HepG2 (cell line): Measurements from ENCODE around the gene LYSET. TPM values are rescaled to one million over a fixed set of nuclear protein-coding genes. Genes with fewer than 3 reads are reported as not detected.

Source experiments
- ATAC-seq: fragments of 200-7000 bp; cut with Tn5 transposase; 3 replicates; pipeline ENCODE4 v1.9.1; 2020; ENCODE audit warnings: mild to moderate bottlenecking, moderate library complexity
- BruUV-seq: library from RNA; stranded (reverse); fragments of 400-500 nt; replicated peaks from 2 replicates; lab custom pipeline; 2021; lab: Mats Ljungman, UMichigan
- CTCF ChIA-PET: fragments of 300-600 bp; formaldehyde crosslinking; extraction: SDS; loops from one replicate; lab custom pipeline; 2021; ENCODE audit warnings: low total read pairs, inconsistent platforms, low intra/inter-chr PET ratio; lab: Yijun Ruan, JAX
- POLR2A ChIA-PET: fragments of 350-600 bp; sonication (Branson Sonifier 250); formaldehyde crosslinking; loops from one replicate; lab custom pipeline; 2020; ENCODE audit warnings: antibody characterized with exemption, inconsistent platforms; lab: Yijun Ruan, JAX
- DNase-seq: peaks from one replicate; pipeline ENCODE4 v3.0.0-alpha.2; 2015; ENCODE audit warnings: low spot score
- FAIRE-seq: peaks from 3 replicates; lab custom pipeline; 2011; peaks lifted over from hg19 to GRCh38; lab: Jason Lieb, UNC
- H2AFZ ChIP-seq: one replicate; pipeline ENCODE4 v1.6.1; 2011; ENCODE audit warnings: low read length, inconsistent platforms
- H3K27ac ChIP-seq: fragments of 300-600 bp; 3 replicates; pipeline ENCODE4 v1.8.0; 2011; ENCODE audit warnings: mixed run types, mild to moderate bottlenecking, mixed read lengths, low read length, inconsistent platforms; ENCODE audit not compliant: insufficient read depth; ENCODE audit errors: extremely low read length
- H3K27me3 ChIP-seq, 2 experiments: fragments of 200-600 bp in 1 of 2; 2 replicates in 1 of 2; 3 replicates in 1 of 2; pipeline versions ENCODE4 v1.6.0 to v1.8.0; 2011; ENCODE audit warnings: low read length in 2 of 2, mild to moderate bottlenecking in 2 of 2, moderate library complexity in 2 of 2, inconsistent platforms in 1 of 2; ENCODE audit not compliant: insufficient read depth in 2 of 2, control insufficient read depth in 1 of 2
- H3K36me3 ChIP-seq, 2 experiments: fragments of 200-600 bp in 1 of 2; replicated peaks in 1 of 2; 2 replicates in 1 of 2; 3 replicates in 1 of 2; pipeline versions ENCODE4 v1.5.1 to v1.8.0; 2011; ENCODE audit warnings: low read length in 2 of 2, inconsistent platforms in 1 of 2; ENCODE audit not compliant: insufficient read depth in 2 of 2, control insufficient read depth in 1 of 2
- H3K4me1 ChIP-seq: 2 replicates; pipeline ENCODE4 v1.5.1; 2012; ENCODE audit warnings: low read length, inconsistent platforms; ENCODE audit not compliant: insufficient read depth
- H3K4me2 ChIP-seq: 2 replicates; pipeline ENCODE4 v1.6.0; 2011; ENCODE audit warnings: low read depth, low read length, inconsistent platforms
- H3K4me3 ChIP-seq, 3 experiments: fragments of 200-600 bp in 1 of 3; sonication (generic), shearing (Covaris generic) in 1 of 3; replicated peaks in 1 of 3; 2 replicates each; pipeline ENCODE4 v1.5.1; 2011 to 2016; ENCODE audit warnings: low read length in 3 of 3, inconsistent platforms in 2 of 3, low read depth in 2 of 3, mild to moderate bottlenecking in 2 of 3, control low read depth in 1 of 3, mixed read lengths in 1 of 3; ENCODE audit not compliant: insufficient read depth in 1 of 3
- H3K79me2 ChIP-seq: one replicate; pipeline ENCODE4 v1.6.1; 2011; ENCODE audit warnings: low read length, inconsistent platforms; ENCODE audit not compliant: insufficient read depth
- H3K9ac ChIP-seq: 2 replicates; pipeline ENCODE4 v1.6.0; 2011; ENCODE audit warnings: mild to moderate bottlenecking, low read depth, low read length, inconsistent platforms; ENCODE audit not compliant: insufficient read depth
- H3K9me3 ChIP-seq: 2 replicates; pipeline ENCODE4 v1.5.1; 2012; ENCODE audit warnings: mild to moderate bottlenecking, low read length
- H4K20me1 ChIP-seq: 2 replicates; pipeline ENCODE4 v1.6.0; 2011; ENCODE audit warnings: inconsistent platforms, mild to moderate bottlenecking, low read length, moderate library complexity; ENCODE audit not compliant: insufficient read depth
- GFI1 ChIP-seq: sonication (generic); formaldehyde crosslinking; IDR thresholded peaks from 2 replicates; pipeline ENCODE4 v1.5.0; 2020; ENCODE audit warnings: missing genetic modification reagents, mild to moderate bottlenecking, borderline replicate concordance
- HNRNPK ChIP-seq: fragments of 200-400 bp; formaldehyde crosslinking; IDR thresholded peaks from 2 replicates; pipeline ENCODE4 v1.6.1; 2018; ENCODE audit warnings: low read length, low read depth, moderate library complexity, mild to moderate bottlenecking; ENCODE audit not compliant: poor library complexity, severe bottlenecking
- MED8 ChIP-seq: sonication (generic); formaldehyde crosslinking; IDR thresholded peaks from 2 replicates; pipeline ENCODE4 v1.8.1; 2023; ENCODE audit warnings: mild to moderate bottlenecking, missing genetic modification reagents; ENCODE audit not compliant: insufficient replicate concordance
- ZFP36L1 ChIP-seq: sonication (generic); formaldehyde crosslinking; IDR thresholded peaks from 2 replicates; pipeline ENCODE4 v1.8.0; 2022; ENCODE audit warnings: mild to moderate bottlenecking, missing genetic modification reagents, moderate library complexity
- WGBS: methylation state at CpG from one replicate; pipeline ENCODE4 v1.1.6; 2017; ENCODE audit warnings: low lambda C conversion rate; 5-methylcytosine and 5-hydroxymethylcytosine counted together
- in situ Hi-C: cut with HindIII; loops from 2 replicates; pipeline ENCODE4 v1.10.0; 2017; ENCODE audit warnings: low pct_unique_long_range_greater_than_20kb; ENCODE audit not compliant: extremely low pct_ligation_motif_present
- intact Hi-C: fragments of 100-400 bp; cut with micrococcal nuclease; formaldehyde crosslinking; loops from one replicate; pipeline ENCODE4 v1.10.0; 2022; ENCODE audit not compliant: unreplicated experiment
- polyA plus RNA-seq, 8 experiments: library from polyadenylated mRNA; depleted of rRNA in 3 of 8; stranded (reverse) in 7 of 8; unstranded in 1 of 8; fragments of >200 nt; fragmentation: Illumina TruSeq in 4 of 8; extraction: Trizol in 4 of 8; gene quantifications; 2 replicates each; pipeline versions ENCODE4 v1.2.1 to v1.2.3, GENCODE V29; 2011 to 2016; ENCODE audit warnings: low read depth in 4 of 8, missing spikeins in 1 of 8, mixed read lengths in 1 of 8; ENCODE audit not compliant: insufficient read depth in 1 of 8
- total RNA-seq, 5 experiments: library from RNA; depleted of rRNA; stranded (reverse); fragments of >200 nt; fragmentation: Illumina TruSeq; extraction: Trizol; gene quantifications; 2 replicates each; pipeline ENCODE4 v1.2.3, GENCODE V29; 2016; ENCODE audit warnings: low read depth in 1 of 5

LYSET gene
- total and polyA plus RNA-seq, 2 of the 13 experiments (the other 11 are each of a cell fraction or from before 2014, with no cell fraction given), result 19.1 to 36.6 TPM

DNA sequence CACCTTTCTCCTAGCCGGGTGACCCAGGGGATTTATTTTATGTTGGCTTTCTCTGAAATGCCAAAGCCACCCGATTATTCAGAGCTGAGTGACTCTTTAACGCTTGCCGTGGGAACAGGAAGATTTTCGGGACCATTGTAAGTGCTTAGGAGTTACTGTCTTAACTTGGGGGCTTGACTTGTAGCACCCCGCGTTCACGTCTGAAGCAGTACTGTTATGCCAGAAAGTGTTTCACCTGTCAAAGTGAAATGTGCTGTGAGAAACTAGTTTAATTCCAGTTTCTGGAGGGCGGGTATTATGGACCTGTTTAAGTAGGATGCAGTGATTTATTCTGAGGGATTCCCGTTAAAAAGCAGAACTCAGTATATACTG is 218 bp downstream of the LYSET start:
- in situ Hi-C loops (no loop called here), intact Hi-C loops (loop anchor here (2.0 kb wide), 1 partner anchor 21 kb away; the partner anchor contains the start of genes GON7 and UBR7)
- BruUV-seq, result no TSS peak
- peaks cover 30% of the 10 kb centered on the region for H3K4me1 ChIP-seq
- H4K20me1 ChIP-seq, result no peaks in the 10 kb centered on the region
- H3K9ac ChIP-seq, result peak overlapping the region; percentile 83
- peak overlapping the region; percentile 74 to 99 (median 90) for H3K4me3 ChIP-seq
- 0% methylated on average over 10 of the region's 10 CpGs for WGBS
- DNase-seq, result no peak
- H2AFZ ChIP-seq, result peak overlapping the region; percentile 46
- TF ChIP-seq MED8, result peak; percentile 11
- TF ChIP-seq HNRNPK, result no peak
- TF ChIP-seq GFI1 (CRISPR knock-in tag), result peak; percentile 90
- peak overlapping the region; percentile 86 for H3K27ac ChIP-seq
- no peak for ATAC-seq
- POLR2A ChIA-PET, result interaction anchor here (0.7 to 1.9 kb wide), 10 partner anchors 8 to 192 kb away, joined by 3 to 26 read pairs (median 4); partner anchors contain the start of genes GON7 and UBR7
- H3K4me2 ChIP-seq, result peak overlapping the region; percentile 81
- no peaks in the 10 kb centered on the region; a peak in 1 of 5 replicates for H3K27me3 ChIP-seq
- H3K36me3 ChIP-seq, result peaks cover 4 to 24% of the 10 kb centered on the region in 2 experiments; a peak in 3 of 5 replicates
- peaks cover 28% of the 10 kb centered on the region for H3K79me2 ChIP-seq
- CTCF ChIA-PET, result no interaction called here
- FAIRE-seq, result no peak
- H3K9me3 ChIP-seq, result no peaks in the 10 kb centered on the region

DNA sequence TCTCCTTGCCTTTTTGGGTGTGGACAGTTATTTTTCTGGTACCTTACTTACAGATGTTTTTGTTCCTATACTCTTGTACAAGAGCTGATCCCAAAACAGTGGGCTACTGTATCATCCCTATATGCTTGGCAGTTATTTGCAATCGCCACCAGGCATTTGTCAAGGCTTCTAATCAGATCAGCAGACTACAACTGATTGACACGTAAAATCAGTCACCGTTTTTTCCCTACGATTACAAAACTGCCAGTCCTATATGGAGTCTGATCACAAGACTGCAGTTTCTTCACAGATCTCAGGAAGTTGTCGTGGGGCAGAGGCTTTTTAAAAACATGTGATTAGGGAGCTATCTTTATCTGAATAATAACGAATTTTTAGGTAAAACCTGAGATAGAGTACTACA is 1.3 kb downstream of the LYSET start:
- POLR2A ChIA-PET, result no interaction called here
- CTCF ChIA-PET, result no interaction called here
- H3K27ac ChIP-seq, result no peak overlapping the region
- whole genome bisulfite sequencing, result 90% methylated on average over 6 of the region's 6 CpGs
- peaks cover 4 to 24% of the 10 kb centered on the region in 2 experiments; a peak in 3 of 5 replicates for H3K36me3 ChIP-seq
- H3K79me2 ChIP-seq, result peaks cover 28% of the 10 kb centered on the region
- in situ Hi-C loops (no loop called here), intact Hi-C loops (no loop called here)
- ATAC-seq (no peak), FAIRE-seq (no peak), DNase-seq (no peak)
- H4K20me1 ChIP-seq, result no peaks in the 10 kb centered on the region
- no peaks in the 10 kb centered on the region for H3K9me3 ChIP-seq
- BruUV-seq, result TSS peak; percentile 64
- peaks cover 30% of the 10 kb centered on the region for H3K4me1 ChIP-seq
- peak overlapping the region; percentile 39; the same call in 1 of the 2 replicates for H3K9ac ChIP-seq
- no peaks in the 10 kb centered on the region; a peak in 1 of 5 replicates for H3K27me3 ChIP-seq
- no peak for TF ChIP-seq ZFP36L1 (CRISPR knock-in tag)
- no peak overlapping the region for H2AFZ ChIP-seq
- no peak overlapping the region; a peak in 1 of 6 replicates for H3K4me3 ChIP-seq
- H3K4me2 ChIP-seq, result peak overlapping the region; percentile 55; the same call in 1 of the 2 replicates
